Dermis blood vessel endothelial cell (primary cell): ENCODE measurements around the gene ZSCAN20. TPM values are rescaled to one million over a fixed set of nuclear protein-coding genes. Genes with fewer than 3 reads are reported as not detected.
"Not testable (repeated sequence)": the region's sequence is repeated elsewhere in the genome, so short reads cannot be mapped to it uniquely, and the experiment has no call there.

Experiments
- DNase-seq: peaks from one replicate; pipeline ENCODE4 v3.0.0; 2010
- total RNA-seq: library from RNA; depleted of rRNA; stranded (reverse); fragments of >200 nt; gene quantifications from 2 replicates; pipeline ENCODE4 v1.2.3, GENCODE V29; 2014

ZSCAN20 gene
- total RNA-seq, 1 donor from 2014 or later = 16.2 TPM

DNA sequence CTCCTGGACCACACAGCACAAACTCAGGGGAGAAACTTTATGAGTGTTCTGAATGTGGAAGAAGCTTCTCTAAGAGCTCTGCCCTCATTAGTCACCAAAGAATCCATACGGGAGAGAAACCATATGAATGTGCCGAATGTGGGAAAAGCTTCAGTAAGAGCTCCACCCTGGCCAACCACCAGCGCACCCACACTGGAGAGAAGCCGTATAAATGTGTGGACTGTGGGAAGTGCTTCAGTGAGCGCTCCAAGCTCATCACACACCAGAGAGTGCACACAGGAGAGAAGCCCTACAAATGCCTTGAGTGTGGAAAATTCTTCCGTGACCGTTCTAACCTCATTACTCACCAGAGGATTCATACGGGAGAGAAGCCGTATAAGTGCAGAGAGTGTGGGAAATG is 22.5 kb downstream of the ZSCAN20 start:
- DNase-seq = peak; percentile 5

DNA sequence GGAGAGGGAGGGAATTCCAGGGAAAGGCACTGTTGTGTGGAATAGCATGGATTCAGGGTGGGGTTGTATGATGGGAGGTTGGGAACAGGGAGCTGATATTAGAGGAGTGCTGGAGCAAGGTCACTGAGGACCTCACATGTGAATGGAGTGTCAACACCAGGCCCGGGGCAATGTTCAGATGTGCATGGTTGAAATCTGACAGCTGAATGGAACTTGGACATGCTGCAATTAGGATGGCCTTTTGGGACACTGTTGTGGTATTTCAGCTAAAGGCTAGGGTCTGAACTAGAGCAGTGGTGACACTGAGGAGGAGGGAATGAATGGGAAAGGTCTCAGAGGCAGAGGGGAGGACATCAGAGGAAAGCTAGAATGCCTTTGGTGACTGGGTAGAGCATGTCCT is 25.0 kb downstream of the ZSCAN20 start:
- DNase-seq = no peak

DNA sequence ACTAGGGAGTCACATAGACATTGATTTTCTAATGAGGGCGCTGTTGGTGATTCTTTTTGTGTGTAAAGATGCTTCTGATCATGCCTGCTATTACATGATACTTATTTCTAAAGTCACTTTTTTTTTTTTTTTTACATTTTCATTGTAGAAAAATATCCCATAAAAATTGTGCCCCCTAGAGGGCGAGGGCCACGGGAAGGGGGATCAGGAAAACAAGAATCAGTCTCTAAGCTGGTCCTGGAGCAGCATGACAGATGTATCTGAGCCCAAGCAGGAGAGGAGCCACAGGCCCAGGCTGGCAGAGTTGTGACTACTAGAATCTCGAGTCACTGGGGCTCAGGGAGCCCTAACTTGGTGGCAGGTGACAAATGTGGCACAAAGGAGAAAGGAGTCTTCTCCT is 28.1 kb downstream of the ZSCAN20 start:
- DNase-seq = peak; percentile 5

DNA sequence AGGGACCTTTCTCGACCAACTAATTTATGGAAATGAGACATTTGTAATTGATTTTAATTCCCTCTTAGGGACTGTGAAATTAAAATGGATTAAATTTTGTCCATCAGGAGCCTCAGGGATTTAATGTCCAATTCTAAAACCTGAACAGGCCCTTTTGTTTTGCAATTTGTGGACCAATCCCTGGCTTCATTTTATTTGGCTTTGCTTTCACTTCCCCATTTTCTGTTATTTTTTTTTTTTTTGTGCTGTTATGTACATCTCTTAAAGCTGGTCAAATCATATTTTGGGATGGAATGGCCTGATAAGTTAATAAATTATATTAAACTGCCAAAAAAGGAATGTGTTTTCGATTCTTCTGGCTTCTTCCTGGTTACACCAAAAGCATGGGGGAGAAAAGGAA is 28.9 kb downstream of the ZSCAN20 start:
- no peak for DNase-seq

DNA sequence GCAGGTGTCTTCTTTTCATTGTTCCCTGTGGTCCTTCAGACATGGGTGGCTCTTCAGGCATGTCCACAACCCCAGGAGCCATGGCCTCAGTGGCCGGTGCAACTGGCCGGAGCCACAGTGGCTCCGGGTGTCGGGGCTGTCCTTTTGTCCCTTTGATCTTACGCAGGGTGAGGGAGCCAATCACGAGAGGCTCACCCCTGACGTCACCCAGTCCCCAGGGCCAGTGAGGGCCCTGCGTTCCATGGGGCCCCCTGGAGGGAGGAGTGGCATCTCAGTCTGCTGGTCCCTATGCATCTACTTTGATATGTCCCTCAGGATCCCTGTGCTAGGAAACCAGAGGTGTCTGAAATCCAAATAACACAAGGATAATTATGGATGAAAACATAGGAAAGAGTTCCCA is 29.3 kb downstream of the ZSCAN20 start:
- DNase-seq = no peak

DNA sequence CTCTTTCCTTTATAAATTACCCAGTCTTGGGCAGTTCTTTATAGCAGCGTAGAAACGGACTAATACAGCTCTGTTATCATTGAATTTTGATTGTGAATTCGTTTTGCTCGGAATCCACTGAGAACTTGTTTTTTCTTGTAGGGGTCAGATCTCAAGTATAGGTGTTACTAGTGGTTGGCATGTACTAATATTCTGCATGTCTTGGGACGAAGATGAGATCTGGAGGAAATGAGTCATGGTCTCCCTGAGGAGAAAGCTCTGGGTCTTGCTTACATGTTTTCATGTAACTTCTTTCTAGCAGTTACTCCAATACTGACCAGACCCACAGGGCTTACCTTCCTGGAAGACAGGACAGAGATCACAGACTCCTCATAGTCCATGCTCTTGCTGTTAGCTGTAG is 30.3 kb downstream of the ZSCAN20 start:
- DNase-seq = peak; percentile 6

DNA sequence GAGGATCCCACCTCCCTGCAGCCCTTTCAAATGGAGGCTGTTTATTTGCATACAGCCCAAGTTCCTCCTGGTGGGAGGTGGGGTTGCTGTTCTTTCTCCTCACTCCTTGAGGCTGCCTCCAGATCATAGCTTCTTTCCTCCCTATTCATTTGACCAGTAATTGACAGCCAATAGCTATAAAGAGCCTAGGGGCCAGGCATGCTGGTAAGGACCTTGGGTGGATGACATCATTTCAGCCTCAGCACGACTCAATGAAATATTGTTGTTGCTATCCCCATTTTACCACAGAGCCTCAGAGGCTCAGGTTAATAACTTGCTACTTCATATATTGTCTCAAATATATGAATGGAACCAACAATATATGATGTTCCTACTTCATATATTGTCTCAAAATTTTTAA is 31.1 kb downstream of the ZSCAN20 start:
- DNase-seq = no peak

DNA sequence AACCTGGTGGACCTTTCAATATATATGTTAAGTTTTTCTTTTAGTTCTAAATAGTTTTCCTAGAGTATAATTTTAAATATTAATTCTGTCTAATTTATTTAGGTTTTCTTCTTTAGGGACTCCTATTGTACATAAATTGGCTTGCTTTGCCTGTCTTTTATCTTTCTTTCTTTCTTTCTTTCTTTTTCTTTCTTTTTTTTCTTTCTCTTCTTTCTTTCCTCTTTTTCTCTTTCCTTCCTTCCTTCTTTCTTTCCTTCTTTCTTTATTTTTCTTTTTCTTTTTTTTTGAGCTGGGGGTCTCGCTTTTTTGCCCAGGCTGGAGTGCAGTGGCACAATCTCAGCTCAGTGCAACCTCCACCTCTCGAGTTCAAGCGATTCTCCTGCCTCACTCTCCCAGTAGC is 35.2 kb downstream of the ZSCAN20 start:
- DNase-seq = no peak

DNA sequence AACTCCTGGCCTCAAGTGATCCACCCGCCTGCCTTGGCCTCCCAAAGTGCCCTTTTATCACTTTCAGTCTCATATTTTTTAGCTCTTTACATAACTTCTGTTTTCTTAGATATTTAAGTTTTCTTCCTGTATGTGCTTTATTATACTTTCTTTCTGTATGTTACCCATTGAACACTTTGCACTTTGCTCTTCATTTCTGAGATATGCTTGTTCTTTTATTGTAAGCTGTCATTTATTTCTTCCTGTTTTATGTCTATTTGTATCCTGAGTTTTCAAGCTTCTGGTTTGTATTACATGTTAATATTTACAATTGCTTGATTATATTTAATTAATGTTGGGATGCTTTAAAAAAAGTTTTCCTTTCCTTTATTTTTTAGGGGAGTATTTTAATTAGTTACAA is 35.7 kb downstream of the ZSCAN20 start:
- DNase-seq = no peak

DNA sequence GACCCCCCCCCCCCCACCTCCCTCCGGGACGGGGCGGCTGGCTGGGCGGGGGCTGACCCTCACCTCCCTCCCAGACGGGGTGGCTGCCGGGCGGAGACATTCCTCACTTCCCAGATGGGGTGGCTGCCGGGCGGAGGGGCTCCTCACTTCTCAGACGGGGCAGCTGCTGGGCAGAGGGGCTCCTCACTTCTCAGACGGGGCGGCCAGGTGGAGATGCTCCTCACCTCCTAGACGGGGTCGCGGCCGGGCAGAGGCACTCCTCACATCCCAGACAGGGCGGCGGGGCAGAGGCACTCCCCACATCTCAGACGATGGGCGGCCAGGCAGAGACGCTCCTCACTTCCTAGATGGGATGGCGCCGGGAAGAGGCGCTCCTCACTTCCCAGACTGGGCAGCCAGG is 36.8 kb downstream of the ZSCAN20 start:
- DNase-seq = not testable (repeated sequence)

DNA sequence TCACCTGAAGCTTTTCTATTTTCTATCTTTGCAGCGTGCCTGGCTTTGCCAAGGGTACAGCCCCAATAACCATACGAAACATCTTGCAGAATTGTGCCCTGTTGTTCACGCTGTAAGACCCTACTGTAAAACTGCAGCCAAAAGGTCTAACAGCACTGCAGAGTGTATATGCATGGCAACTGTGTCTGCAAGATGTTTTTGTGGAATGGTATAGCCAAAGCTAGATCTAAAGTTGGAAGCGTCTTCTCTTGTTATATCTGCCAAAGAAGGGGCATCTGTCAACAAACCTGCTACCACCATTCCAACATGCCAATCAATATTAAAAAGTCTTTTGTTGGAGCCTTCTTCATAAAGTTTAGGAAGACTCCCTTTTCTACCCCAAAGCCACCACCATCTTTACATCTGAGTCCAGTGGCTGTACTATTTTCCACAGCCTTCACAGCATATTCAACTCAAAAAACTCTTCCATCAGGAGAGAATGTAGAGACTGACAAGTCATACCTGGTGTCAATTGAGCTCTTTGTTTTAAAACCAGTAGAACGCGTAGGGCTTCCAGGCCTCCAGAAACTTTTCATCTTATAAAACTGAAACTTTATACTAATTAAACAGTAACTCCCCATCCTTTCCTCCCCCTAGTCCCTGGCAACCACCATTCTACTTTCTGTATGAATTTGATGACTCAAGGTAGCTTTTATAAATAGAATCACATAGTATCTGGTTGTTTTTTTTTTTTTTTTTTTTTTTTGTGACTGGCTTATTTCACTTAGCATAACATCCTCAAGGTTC is 40.0 kb downstream of the ZSCAN20 start:
- no peak for DNase-seq

DNA sequence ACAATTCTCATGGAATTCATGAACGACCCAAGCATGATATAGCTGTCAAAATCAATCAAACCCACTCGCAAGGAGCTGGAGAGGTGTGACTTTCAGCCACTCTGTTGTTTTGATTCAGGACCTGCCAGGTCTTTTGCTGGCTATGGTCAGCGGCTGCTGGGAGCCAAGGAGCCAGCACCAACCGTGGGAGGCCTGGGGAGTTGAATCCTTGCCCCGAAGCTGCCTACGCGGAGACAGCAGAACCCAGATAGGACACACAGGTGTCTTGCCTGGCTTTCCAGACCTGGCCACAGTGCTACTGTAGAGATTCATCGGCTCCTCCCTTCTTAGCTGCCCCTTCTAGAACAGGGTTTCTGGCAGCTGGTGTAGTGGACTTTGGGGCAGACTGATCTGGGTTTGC is 42.7 kb downstream of the ZSCAN20 start:
- no peak for DNase-seq

DNA sequence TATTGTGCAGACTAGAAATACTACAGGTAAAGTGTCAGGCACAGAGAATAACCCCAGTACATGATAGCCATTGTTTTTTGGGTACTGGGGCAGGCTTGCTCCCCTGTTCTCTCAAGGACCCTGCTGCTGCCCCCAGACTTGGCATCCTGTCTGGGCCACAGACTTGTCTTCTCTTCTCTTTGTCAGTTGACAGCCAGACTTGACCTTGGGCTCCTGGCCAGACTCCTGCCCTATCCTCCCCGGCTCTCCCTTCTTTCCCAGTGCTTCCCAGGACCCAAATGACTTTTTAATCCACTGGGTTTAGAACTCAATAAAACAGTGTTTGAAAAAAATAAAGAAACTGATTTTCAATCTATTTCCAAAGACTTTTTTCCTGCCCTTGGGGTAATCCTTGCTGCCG is 43.2 kb downstream of the ZSCAN20 start:
- DNase-seq = no peak

DNA sequence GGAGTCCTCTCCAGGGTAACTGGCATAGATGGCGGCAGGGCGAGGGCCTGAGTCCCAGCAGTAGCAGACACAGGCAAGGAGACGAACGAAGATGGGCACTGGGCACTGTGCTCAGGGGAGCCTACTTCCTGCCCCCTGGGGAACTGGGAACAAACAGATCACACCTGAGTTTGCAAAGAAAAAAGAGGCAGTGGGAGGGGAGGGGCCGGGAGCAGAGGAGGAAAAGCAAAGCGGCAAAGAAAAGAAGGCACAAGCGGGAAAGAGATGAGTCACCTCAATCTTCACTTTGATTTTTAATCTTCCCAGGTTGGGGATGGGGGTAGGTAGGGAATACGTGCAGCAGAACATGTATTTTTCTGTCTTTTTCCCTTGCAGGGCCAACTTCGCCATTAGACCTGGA is 44.0 kb downstream of the ZSCAN20 start:
- DNase-seq = no peak

DNA sequence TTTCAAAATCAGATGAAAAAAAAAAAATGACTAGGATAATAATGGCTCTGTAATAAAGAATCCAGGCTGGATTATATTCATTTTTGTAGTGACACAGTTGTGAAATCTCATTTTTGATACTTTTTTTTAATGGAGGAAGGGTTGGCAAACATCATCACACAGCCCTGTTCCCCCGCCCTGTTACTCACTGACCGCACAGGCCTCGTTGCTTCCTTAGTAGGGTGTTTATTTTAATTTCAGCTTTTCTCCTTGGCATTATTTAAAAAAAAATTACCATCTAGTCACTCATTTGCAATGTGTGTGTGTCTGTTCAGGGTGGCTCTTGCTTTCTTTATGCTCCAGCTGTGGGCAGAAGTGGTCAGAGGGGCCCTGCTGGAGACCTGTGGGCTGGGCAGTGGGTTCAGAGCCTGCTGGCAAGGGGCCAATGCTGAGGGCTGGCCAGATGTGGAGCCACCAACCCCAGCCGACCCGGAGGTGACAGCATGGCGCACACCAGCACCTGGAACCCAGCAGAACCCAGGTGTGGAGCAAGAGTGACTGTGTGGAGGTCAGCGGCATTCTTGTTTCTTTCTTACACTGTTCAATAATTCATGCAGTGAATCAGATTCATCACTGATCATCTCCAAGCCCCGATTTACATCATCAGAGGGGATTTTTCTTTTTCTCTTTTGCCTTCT is 44.6 kb downstream of the ZSCAN20 start:
- no peak for DNase-seq

DNA sequence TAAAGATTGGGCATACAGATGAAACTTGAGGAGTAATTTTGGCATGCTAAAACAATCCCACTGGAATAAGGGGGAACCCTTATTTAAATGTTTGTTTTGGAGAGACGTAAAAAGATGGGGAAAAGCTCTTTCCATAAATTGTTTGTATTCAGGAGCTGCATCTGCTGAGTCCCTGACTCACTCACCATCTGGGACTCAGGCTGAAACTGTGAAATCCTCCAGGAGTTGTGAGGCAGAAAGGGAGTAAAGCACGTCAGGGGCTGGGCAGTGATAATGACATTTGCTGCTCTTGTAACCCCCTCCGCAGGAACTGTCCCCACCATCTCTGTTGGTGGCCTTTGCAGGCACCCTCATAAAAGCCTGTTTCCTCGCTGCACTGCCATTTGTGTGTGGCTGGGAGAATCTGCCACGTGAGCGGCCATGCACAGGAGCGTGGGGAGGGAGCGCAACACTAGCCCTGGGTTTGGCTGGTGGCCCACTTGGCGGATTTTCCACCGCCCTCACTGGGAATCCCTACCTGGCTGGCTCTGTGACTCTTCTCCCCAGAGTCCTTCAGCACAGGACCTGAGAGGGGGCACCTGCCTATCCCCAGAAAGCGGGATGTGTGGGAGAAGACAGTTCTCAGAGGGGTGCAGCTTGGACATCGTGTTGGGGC is 45.3 kb downstream of the ZSCAN20 start:
- DNase-seq = no peak

DNA sequence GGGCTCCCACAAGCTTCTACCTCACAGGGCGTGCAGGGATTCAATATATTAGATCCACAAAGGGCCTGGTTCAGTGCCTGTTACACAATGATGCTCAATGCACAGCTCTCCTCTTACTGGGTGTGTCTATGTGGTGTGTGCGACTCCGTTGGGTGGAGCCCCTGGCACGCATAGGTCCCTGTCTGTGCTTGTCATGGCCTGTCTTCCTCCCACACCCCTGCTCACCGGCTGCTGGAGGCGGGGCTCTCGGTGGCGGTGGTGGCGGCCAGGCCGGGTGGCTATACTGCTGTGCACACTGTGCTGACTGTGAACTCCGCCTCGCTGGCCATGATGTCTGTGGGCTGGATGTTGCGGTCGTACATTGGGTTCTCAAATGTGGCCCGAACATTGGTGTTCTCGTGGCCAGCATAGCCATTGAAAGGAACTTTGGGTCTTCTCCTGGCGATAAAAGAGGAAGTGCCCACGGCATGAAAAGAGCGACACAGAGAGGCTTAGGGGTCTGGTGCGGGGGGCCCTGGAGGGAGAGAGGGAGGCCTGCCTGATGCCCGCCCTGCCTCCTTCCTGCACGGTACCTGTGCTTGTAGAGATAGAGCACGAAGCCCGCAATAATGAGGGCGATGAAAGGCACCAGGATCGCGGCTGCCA is 46.9 kb downstream of the ZSCAN20 start:
- DNase-seq = no peak

DNA sequence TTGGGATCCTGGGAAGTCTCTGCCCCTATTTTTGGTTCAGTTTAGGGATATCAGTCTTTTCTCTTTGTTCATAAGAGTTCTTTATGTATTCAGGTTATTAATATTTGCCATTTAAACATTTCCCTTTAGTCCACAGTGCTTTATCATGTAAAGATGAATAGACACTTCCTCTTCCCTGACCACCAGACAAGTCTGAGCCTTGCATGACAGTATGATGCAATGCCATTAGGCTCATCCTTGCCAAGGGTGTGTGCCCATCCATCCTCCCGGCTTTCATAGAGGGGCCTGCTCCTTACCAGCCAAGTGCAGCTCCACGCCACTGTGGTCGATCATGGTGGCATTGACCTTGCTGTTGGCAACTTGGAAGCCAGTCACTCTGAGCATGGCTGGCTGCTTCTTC is 52.1 kb downstream of the ZSCAN20 start:
- no peak for DNase-seq

DNA sequence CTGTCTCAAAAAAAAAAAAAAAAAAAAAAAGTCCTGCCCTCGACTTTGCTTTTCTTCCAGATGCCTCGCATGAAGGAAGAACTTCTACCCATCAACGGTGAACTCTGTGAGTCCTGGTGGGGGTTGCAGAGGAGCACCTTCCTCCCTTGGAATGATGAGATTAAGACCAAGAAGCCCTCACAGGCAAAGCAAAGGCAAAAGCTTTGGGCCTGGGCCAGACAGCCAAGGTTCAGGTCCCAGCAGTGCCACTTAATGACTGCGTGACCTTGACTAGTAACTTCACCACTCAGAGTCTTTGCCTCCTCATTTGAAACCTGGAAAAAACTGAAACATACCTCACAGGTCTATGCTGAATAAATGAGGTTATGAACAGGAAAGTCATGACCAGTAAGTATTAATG is 55.5 kb downstream of the ZSCAN20 start:
- no peak for DNase-seq

DNA sequence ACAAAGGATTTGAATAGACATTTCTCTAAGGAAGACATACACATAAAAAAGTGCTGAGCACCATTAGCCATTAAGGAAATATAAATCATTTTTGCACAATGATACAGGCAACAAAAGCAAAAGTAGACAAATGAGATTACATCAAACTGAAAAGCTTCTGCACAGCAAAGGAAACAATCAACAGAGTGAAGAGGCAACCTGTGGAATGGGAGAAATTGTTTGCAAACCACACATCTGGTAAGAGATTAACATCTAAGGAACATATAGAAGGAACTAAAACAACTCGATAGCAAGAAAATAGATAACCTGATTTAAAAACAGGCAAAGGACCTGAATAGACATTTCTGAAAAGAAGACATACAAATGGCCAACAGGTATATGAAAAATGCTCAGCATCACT is 57.5 kb downstream of the ZSCAN20 start:
- no peak for DNase-seq

DNA sequence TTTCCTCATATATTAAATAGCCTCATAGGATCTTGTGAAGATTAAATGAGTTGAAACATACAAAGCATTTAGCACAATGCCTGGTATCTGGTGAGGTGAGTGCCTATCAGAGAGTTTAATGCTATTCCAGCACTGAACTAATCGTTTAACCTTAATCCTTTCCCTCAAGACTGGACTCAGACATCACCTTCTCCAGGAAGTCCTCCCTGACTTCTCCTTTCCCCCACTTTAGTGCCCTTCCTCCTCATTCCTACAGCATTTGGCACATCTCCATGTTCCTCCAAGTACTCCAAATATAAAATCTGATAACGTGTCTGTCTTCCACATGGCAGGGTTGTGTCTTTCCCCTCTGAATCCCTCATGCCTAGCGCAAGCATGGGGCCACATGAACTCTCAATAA is 59.8 kb downstream of the ZSCAN20 start:
- DNase-seq = no peak

DNA sequence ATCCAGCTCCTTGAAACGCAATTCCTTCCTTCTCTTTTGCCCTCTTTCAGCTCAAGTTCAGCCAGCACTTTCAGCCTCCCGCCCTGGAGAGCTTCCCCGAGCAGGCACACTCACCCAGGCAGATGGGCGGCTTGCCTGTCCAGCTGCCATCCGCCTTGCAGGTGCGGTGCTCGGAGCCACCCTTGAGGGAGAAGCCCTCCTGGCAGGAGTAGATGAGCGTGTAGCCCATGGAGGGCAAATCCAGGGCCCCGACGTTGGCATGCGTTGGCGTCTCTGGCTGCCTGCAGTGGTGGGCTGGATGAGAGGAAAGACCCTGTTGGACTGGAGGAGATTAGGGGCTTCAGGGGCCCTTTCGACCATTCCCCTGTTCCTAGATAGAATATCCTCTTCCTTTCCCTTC is 60.5 kb downstream of the ZSCAN20 start:
- no peak for DNase-seq

DNA sequence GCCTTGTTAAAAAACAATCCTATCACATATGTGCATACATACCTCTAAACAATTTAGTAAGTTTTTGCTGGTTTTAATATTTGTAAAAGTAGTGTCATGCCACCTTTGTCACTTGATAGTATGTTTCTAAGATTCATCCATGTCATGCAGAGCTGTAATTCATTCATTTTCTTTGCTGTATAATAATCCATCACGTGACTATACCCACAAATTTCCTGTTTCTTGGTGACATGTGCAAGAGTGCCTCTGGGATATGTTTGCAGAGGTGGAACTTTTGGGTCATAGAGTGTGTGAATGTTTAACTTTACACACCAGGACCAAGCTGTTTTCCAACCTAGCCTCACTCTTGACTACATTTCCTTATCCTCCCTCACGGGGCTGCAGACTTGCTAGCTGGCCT is 62.9 kb downstream of the ZSCAN20 start:
- DNase-seq = no peak

DNA sequence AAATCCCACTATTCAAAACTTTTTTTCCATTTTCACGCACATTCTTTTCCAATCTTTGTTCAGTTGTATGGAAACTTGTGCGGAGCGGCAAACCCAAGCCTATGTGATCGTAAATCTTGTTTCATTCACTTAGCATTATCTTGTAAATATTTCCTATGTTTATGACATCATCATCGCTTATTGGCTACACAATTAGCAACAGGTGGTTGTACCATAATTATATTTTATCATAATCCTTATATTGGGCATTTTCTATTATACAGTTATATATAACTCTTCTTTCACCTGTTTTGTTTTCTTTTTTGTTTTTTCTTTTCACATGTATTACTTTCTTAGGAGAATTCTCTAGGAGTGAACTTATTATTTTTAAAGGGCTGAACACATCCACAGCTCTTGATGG is 65.4 kb downstream of the ZSCAN20 start:
- DNase-seq = no peak
